ENCODE results near the gene EPS8L1.

EPS8L1 gene

GRCh38 chr19:55090564-55090963 is 14.9 kb downstream of the EPS8L1 start:
- no peak overlapping the region for H3K4me3 ChIP-seq (ENCODE audit: low read depth, low read length, poor library complexity, severe bottlenecking)
- H4K20me1 ChIP-seq (ENCODE audit: insufficient read depth, low read length) = no peaks in the 10 kb centered on the region
- no peak overlapping the region for H3K27ac ChIP-seq (ENCODE audit: low read depth, low read length, poor library complexity, severe bottlenecking)
- no peak for TF ChIP-seq EZH2 (IDR thresholded peaks at IDR 0.05; ENCODE audit: borderline replicate concordance, low read length)
- TF ChIP-seq, protein P1, sequence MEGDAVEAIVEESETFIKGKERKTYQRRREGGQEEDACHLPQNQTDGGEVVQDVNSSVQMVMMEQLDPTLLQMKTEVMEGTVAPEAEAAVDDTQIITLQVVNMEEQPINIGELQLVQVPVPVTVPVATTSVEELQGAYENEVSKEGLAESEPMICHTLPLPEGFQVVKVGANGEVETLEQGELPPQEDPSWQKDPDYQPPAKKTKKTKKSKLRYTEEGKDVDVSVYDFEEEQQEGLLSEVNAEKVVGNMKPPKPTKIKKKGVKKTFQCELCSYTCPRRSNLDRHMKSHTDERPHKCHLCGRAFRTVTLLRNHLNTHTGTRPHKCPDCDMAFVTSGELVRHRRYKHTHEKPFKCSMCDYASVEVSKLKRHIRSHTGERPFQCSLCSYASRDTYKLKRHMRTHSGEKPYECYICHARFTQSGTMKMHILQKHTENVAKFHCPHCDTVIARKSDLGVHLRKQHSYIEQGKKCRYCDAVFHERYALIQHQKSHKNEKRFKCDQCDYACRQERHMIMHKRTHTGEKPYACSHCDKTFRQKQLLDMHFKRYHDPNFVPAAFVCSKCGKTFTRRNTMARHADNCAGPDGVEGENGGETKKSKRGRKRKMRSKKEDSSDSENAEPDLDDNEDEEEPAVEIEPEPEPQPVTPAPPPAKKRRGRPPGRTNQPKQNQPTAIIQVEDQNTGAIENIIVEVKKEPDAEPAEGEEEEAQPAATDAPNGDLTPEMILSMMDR (IDR thresholded peaks at IDR 0.05; ENCODE audit: low read length) = no peak
- no peaks in the 10 kb centered on the region for H3K4me1 ChIP-seq (ENCODE audit: insufficient read depth, low read length, severe bottlenecking)
- H3K9me2 ChIP-seq (ENCODE audit: low read depth, low read length) = no peaks in the 10 kb centered on the region
- no peaks in the 10 kb centered on the region for H3F3A ChIP-seq (ENCODE audit: insufficient read depth, low read length)
- no peaks in the 10 kb centered on the region for H3K79me2 ChIP-seq (ENCODE audit: insufficient read depth, low read length)
- H3K4me2 ChIP-seq (ENCODE audit: low read length) = no peak overlapping the region
- H2AFZ ChIP-seq (ENCODE audit: low read length) = no peak overlapping the region
- no peaks in the 10 kb centered on the region for H3K9me3 ChIP-seq (ENCODE audit: low read length)
- no peaks in the 10 kb centered on the region for H3K27me3 ChIP-seq (ENCODE audit: insufficient read depth, low read length)
- H3K9ac ChIP-seq (ENCODE audit: low read length) = no peak overlapping the region
- H3K36me3 ChIP-seq (ENCODE audit: insufficient read depth, low read length) = peaks cover 18% of the 10 kb centered on the region; the same call in 1 of the 2 replicates

- Histone ChIP-seq H3K36me3 (ENCODE audit: insufficient read depth, low read length) (peaks cover 18% of the 10 kb centered on the region; the same call in 1 of the 2 replicates), H3K4me1 (ENCODE audit: insufficient read depth, low read length, severe bottlenecking) (no peaks in the 10 kb centered on the region)
Observed at GRCh38 chr19:55091126-55091910, 15.6 kb downstream of the EPS8L1 start.

DNA sequence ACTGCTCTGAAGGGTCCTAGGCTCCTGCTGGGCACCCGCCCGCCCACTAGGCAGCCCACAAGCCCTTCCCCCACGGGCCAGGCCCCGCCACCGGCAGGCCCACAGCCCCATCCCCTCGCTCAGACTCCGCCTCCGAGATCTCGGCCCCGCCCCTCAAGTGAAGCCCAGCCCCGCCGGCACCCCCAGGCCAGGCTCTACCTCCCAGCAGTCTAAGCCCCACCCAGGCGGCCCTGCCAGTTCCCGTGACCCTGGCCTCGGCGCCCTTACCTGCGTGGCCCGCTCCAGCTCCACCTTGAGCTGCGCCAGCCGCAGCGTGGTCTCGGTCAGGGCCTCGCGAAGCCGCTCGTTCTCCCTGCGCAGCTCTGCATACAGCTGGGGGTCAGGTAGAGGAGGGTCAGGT is 16.3 kb downstream of the EPS8L1 start:
- H4K20me1 ChIP-seq (ENCODE audit: insufficient read depth, low read length) = no peaks in the 10 kb centered on the region
- no peak overlapping the region for H2AFZ ChIP-seq (ENCODE audit: low read length)
- H3K27me3 ChIP-seq (ENCODE audit: insufficient read depth, low read length) = no peaks in the 10 kb centered on the region
- H3K4me3 ChIP-seq (ENCODE audit: low read depth, low read length, poor library complexity, severe bottlenecking) = no peak overlapping the region
- H3K4me1 ChIP-seq (ENCODE audit: insufficient read depth, low read length, severe bottlenecking) = no peaks in the 10 kb centered on the region
- H3K4me2 ChIP-seq (ENCODE audit: low read length) = no peak overlapping the region
- H3F3A ChIP-seq (ENCODE audit: insufficient read depth, low read length) = no peaks in the 10 kb centered on the region
- peaks cover 18% of the 10 kb centered on the region; the same call in 1 of the 2 replicates for H3K36me3 ChIP-seq (ENCODE audit: insufficient read depth, low read length)
- H3K9ac ChIP-seq (ENCODE audit: low read length) = no peak overlapping the region
- TF ChIP-seq EZH2 (IDR thresholded peaks at IDR 0.05; ENCODE audit: borderline replicate concordance, low read length) = no peak
- TF ChIP-seq, protein P1 (IDR thresholded peaks at IDR 0.05; ENCODE audit: low read length) = no peak
- no peaks in the 10 kb centered on the region for H3K79me2 ChIP-seq (ENCODE audit: insufficient read depth, low read length)
- no peaks in the 10 kb centered on the region for H3K9me2 ChIP-seq (ENCODE audit: low read depth, low read length)
- no peak overlapping the region for H3K27ac ChIP-seq (ENCODE audit: low read depth, low read length, poor library complexity, severe bottlenecking)
- H3K9me3 ChIP-seq (ENCODE audit: low read length) = no peaks in the 10 kb centered on the region

More at GRCh38 chr19:55091126-55091910, 15.6 kb downstream of the EPS8L1 start:
- Histone ChIP-seq H3K9ac (ENCODE audit: low read length) (no peak overlapping the region), H3K4me3 (ENCODE audit: low read depth, low read length, poor library complexity, severe bottlenecking) (no peak overlapping the region), H2AFZ (ENCODE audit: low read length) (no peak overlapping the region), H3K4me2 (ENCODE audit: low read length) (no peak overlapping the region), H3K27me3 (ENCODE audit: insufficient read depth, low read length) (no peaks in the 10 kb centered on the region), H3K27ac (ENCODE audit: low read depth, low read length, poor library complexity, severe bottlenecking) (no peak overlapping the region), H4K20me1 (ENCODE audit: insufficient read depth, low read length) (no peaks in the 10 kb centered on the region), H3K9me2 (ENCODE audit: low read depth, low read length) (no peaks in the 10 kb centered on the region), H3K9me3 (ENCODE audit: low read length) (no peaks in the 10 kb centered on the region), H3K79me2 (ENCODE audit: insufficient read depth, low read length) (no peaks in the 10 kb centered on the region), H3F3A (ENCODE audit: insufficient read depth, low read length) (no peaks in the 10 kb centered on the region)
- TF ChIP-seq, protein P1 (IDR thresholded peaks at IDR 0.05; ENCODE audit: low read length) = no peak
- no peak for TF ChIP-seq EZH2 (IDR thresholded peaks at IDR 0.05; ENCODE audit: borderline replicate concordance, low read length)
